Neural cell (in vitro differentiated cells): ENCODE data around the gene NMNAT3.

ENCODE experiments used
- EP300 ChIP-seq: fragments of 450-650 bp; conservative IDR thresholded peaks from 2 replicates; pipeline ENCODE4 v1.6.1; 2014; ENCODE audit warnings: antibody characterized with exemption, mild to moderate bottlenecking, moderate library complexity; ENCODE audit not compliant: poor library complexity, severe bottlenecking
- EZH2 ChIP-seq: fragments of 200-600, 300-800 bp; shearing (Covaris generic), sonication (generic); IDR thresholded peaks from 2 replicates; pipeline ENCODE4 v1.6.1; 2014; ENCODE audit warnings: antibody characterized with exemption, low read length, borderline replicate concordance, mild to moderate bottlenecking; ENCODE audit not compliant: insufficient read depth, poor library complexity, severe bottlenecking
- MXI1 ChIP-seq: fragments of 450-650 bp; conservative IDR thresholded peaks from 2 replicates; pipeline ENCODE4 v1.6.1; 2014; ENCODE audit warnings: antibody characterized with exemption, mild to moderate bottlenecking; ENCODE audit not compliant: poor library complexity, severe bottlenecking
- POLR2AphosphoS5 ChIP-seq: IDR thresholded peaks from 2 replicates; pipeline ENCODE4 v1.6.1; 2012
- RAD21 ChIP-seq: fragments of 450-650 bp; conservative IDR thresholded peaks from 2 replicates; pipeline ENCODE4 v1.6.1; 2014; ENCODE audit warnings: antibody characterized with exemption, mild to moderate bottlenecking, moderate library complexity
- SMC3 ChIP-seq: fragments of 450-650 bp; conservative IDR thresholded peaks from 2 replicates; pipeline ENCODE4 v1.6.1; 2014; ENCODE audit warnings: antibody characterized with exemption, mild to moderate bottlenecking, moderate library complexity; ENCODE audit not compliant: poor library complexity
- TAF1 ChIP-seq: IDR thresholded peaks from 2 replicates; pipeline ENCODE4 v1.6.1; 2012; ENCODE audit warnings: low read depth
- TF ChIP-seq, protein P1 (sequence below): fragments of 450-650 bp; IDR thresholded peaks from 2 replicates; pipeline ENCODE4 v1.5.1; 2014; ENCODE audit warnings: antibody characterized with exemption, mild to moderate bottlenecking, moderate library complexity; ENCODE audit not compliant: poor library complexity, severe bottlenecking

DNA sequence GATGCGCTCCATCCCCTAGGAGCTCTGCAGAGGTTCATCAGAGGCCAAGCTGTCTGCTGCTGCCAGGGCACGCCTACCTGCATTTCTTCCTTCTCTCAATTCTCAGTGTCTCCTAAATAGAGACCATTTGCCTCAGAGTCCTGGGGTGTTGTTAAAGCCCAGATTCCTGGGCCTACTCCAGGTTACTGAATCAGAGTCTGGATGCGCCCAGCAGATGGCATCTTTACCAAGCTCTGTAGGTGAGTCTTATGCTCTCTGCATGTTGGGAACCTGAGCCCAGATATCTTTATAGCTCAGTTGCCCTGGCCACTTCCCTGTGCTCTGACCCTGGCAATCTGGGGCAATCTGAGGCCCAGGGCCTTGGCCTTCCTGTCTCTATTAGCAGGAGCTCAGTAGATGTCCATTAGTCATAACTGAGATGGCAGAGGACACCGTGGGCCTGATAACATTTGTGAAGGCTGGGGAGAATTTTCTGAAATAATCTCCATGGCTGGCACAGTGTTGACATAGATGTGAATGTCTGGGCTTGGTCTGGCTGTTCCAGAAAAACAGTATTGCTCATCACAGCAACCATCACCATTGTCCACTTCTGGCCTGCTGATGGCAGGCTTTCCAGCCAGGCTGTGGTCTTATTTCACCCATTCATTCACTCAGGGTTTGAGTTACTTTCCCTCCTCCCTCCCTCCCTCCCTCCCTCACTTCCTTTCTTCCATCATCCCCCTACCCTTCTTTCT is 125.0 kb downstream of the NMNAT3 start:
- TF ChIP-seq TAF1 (no peak), RAD21 (no peak), POLR2AphosphoS5 (no peak), MXI1 (no peak), SMC3 (no peak), EP300 (no peak), EZH2 (no peak)
- TF ChIP-seq, protein P1, sequence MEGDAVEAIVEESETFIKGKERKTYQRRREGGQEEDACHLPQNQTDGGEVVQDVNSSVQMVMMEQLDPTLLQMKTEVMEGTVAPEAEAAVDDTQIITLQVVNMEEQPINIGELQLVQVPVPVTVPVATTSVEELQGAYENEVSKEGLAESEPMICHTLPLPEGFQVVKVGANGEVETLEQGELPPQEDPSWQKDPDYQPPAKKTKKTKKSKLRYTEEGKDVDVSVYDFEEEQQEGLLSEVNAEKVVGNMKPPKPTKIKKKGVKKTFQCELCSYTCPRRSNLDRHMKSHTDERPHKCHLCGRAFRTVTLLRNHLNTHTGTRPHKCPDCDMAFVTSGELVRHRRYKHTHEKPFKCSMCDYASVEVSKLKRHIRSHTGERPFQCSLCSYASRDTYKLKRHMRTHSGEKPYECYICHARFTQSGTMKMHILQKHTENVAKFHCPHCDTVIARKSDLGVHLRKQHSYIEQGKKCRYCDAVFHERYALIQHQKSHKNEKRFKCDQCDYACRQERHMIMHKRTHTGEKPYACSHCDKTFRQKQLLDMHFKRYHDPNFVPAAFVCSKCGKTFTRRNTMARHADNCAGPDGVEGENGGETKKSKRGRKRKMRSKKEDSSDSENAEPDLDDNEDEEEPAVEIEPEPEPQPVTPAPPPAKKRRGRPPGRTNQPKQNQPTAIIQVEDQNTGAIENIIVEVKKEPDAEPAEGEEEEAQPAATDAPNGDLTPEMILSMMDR, result peak; percentile 29
